HuH-7 (cell line): ENCODE data around the gene FGFR3.
A peak's percentile ranks its signal among the peaks of the same experiment; 100 is the strongest.

Experiments
- DNase-seq: peaks from one replicate; pipeline ENCODE4 v3.0.0; 2011; ENCODE audit warnings: low spot score

Gene FGFR3

GRCh38 chr4:1802720-1803522 is 9.8 kb downstream of the FGFR3 start:
- DNase-seq, result no peak

- DNase-seq, result no peak
Measured at GRCh38 chr4:1803523-1804423, 10.7 kb downstream of the FGFR3 start.

- DNase-seq, result no peak
Measured at GRCh38 chr4:1804638-1805492, 11.8 kb downstream of the FGFR3 start.

- DNase-seq, result no peak
Measured at GRCh38 chr4:1805493-1806222, 12.6 kb downstream of the FGFR3 start.

- no peak for DNase-seq
Measured at GRCh38 chr4:1806223-1806564, 13.1 kb downstream of the FGFR3 start.

GRCh38 chr4:1806596-1807331 is 13.7 kb downstream of the FGFR3 start:
- no peak for DNase-seq

GRCh38 chr4:1807332-1807777 is 14.3 kb downstream of the FGFR3 start:
- no peak for DNase-seq

GRCh38 chr4:1808396-1808795 is 15.3 kb downstream of the FGFR3 start:
- DNase-seq, result peak; percentile 65

GRCh38 chr4:1808851-1809753 is 16.0 kb downstream of the FGFR3 start:
- DNase-seq, result no peak

- DNase-seq, result peak; percentile 95
Measured at GRCh38 chr4:1809754-1810502, 16.8 kb downstream of the FGFR3 start.

- no peak for DNase-seq
Measured at GRCh38 chr4:1810765-1811164, 17.7 kb downstream of the FGFR3 start.

GRCh38 chr4:1812720-1813119 is 19.6 kb downstream of the FGFR3 start:
- no peak for DNase-seq

- DNase-seq, result no peak
Measured at GRCh38 chr4:1813231-1813630, 20.1 kb downstream of the FGFR3 start.

- DNase-seq, result no peak
Measured at GRCh38 chr4:1813915-1814314, 20.8 kb downstream of the FGFR3 start.

- DNase-seq, result no peak
Measured at GRCh38 chr4:1814453-1814852, 21.4 kb downstream of the FGFR3 start.

GRCh38 chr4:1815096-1815996 is 22.3 kb downstream of the FGFR3 start:
- DNase-seq, result no peak

GRCh38 chr4:1815997-1816860 is 23.1 kb downstream of the FGFR3 start:
- no peak for DNase-seq
